ENCODE results near the gene HIVEP3.

Gene HIVEP3

GRCh38 chr1:41647221-41648135 lies 271.2 kb downstream of the HIVEP3 start:
- peaks cover 49 to 88% (median 78%) of the 10 kb centered on the region in 10 experiments for H3K4me1 ChIP-seq
- peak overlapping the region in 7 of 11 experiments; percentile 1 to 78 (median 29); a peak in 5 of 22 replicates for H3K4me2 ChIP-seq
- H3K36me3 ChIP-seq = peaks cover 0 to 25% (median 0%) of the 10 kb centered on the region in 11 experiments; a peak in 3 of 22 replicates
- no peak overlapping the region for H3K9ac ChIP-seq
- TF ChIP-seq Cebpa-rat (IDR thresholded peaks at IDR 0.05) = no peak
- H3K27me3 ChIP-seq = no peaks in the 10 kb centered on the region
- H3K4me3 ChIP-seq = no peak overlapping the region
- H3K27ac ChIP-seq = no peak overlapping the region
- peaks cover 0 to 70% (median 17%) of the 10 kb centered on the region in 11 experiments; a peak in 9 of 22 replicates for H4K20me1 ChIP-seq
- H3K9me3 ChIP-seq (replicated peaks in 1 of 11) = no peaks in the 10 kb centered on the region

- Histone ChIP-seq H4K20me1 (peaks cover 0 to 79% (median 26%) of the 10 kb centered on the region in 11 experiments; a peak in 9 of 22 replicates), H3K27me3 (no peaks in the 10 kb centered on the region), H3K9me3 (replicated peaks in 1 of 11) (no peaks in the 10 kb centered on the region), H3K27ac (no peak overlapping the region), H3K9ac (no peak overlapping the region), H3K36me3 (peaks cover 0 to 25% (median 0%) of the 10 kb centered on the region in 11 experiments; a peak in 3 of 22 replicates), H3K4me3 (no peak overlapping the region), H3K4me1 (peaks cover 45 to 91% (median 80%) of the 10 kb centered on the region in 10 experiments), H3K4me2 (peak overlapping the region; percentile 45 to 78 (median 63); a peak in 20 of 22 replicates)
- TF ChIP-seq Cebpa-rat (IDR thresholded peaks at IDR 0.05) = no peak
Observed at GRCh38 chr1:41646186-41646585, 272.5 kb downstream of the HIVEP3 start.

- Histone ChIP-seq H3K27me3 (no peaks in the 10 kb centered on the region), H4K20me1 (peaks cover 0 to 88% (median 29%) of the 10 kb centered on the region in 11 experiments; a peak in 9 of 22 replicates), H3K4me2 (peak overlapping the region; percentile 45 to 78 (median 63)), H3K4me1 (peaks cover 44 to 91% (median 79%) of the 10 kb centered on the region in 10 experiments), H3K9ac (peak overlapping the region in 1 of 11 experiments; percentile 18; a peak in 2 of 22 replicates), H3K4me3 (no peak overlapping the region), H3K9me3 (replicated peaks in 1 of 11) (no peaks in the 10 kb centered on the region), H3K36me3 (peaks cover 0 to 25% (median 0%) of the 10 kb centered on the region in 11 experiments; a peak in 3 of 22 replicates), H3K27ac (no peak overlapping the region)
- no peak for TF ChIP-seq Cebpa-rat (IDR thresholded peaks at IDR 0.05)
Observed at GRCh38 chr1:41645062-41645461, 273.7 kb downstream of the HIVEP3 start.

- no peak for TF ChIP-seq Cebpa-rat (IDR thresholded peaks at IDR 0.05)
- Histone ChIP-seq H3K9ac (no peak overlapping the region), H3K9me3 (replicated peaks in 1 of 11) (no peaks in the 10 kb centered on the region), H3K27me3 (no peaks in the 10 kb centered on the region), H3K4me3 (no peak overlapping the region), H3K4me2 (peak overlapping the region in 3 of 11 experiments; percentile 81 to 85 (median 85); a peak in 5 of 22 replicates), H3K4me1 (peaks cover 52 to 93% (median 83%) of the 10 kb centered on the region in 10 experiments), H4K20me1 (peaks cover 0 to 98% (median 32%) of the 10 kb centered on the region in 11 experiments; a peak in 10 of 22 replicates), H3K27ac (no peak overlapping the region), H3K36me3 (peaks cover 0 to 17% (median 0%) of the 10 kb centered on the region in 11 experiments; a peak in 2 of 22 replicates)
Observed at GRCh38 chr1:41642922-41643821, 275.6 kb downstream of the HIVEP3 start.

GRCh38 chr1:41641941-41642527 lies 276.7 kb downstream of the HIVEP3 start:
- Histone ChIP-seq H3K4me2 (peak overlapping the region; percentile 61 to 85 (median 72); a peak in 20 of 22 replicates), H3K27ac (no peak overlapping the region), H4K20me1 (peaks cover 0 to 93% (median 32%) of the 10 kb centered on the region in 11 experiments; a peak in 10 of 22 replicates), H3K4me3 (no peak overlapping the region), H3K9me3 (replicated peaks in 1 of 11) (no peaks in the 10 kb centered on the region), H3K36me3 (0 out of 22 replicates have a peak, but pooled peaks cover 0 to 8% (median 0%) of the 10 kb centered on the region in 11 experiments), H3K9ac (no peak overlapping the region), H3K4me1 (peaks cover 62 to 97% (median 87%) of the 10 kb centered on the region in 10 experiments), H3K27me3 (no peaks in the 10 kb centered on the region)
- TF ChIP-seq Cebpa-rat (IDR thresholded peaks at IDR 0.05) = no peak

GRCh38 chr1:41641475-41641814 lies 277.3 kb downstream of the HIVEP3 start:
- Histone ChIP-seq H3K4me1 (peaks cover 64 to 95% (median 85%) of the 10 kb centered on the region in 10 experiments), H3K36me3 (0 out of 22 replicates have a peak, but pooled peaks cover 0 to 7% (median 0%) of the 10 kb centered on the region in 11 experiments), H3K27ac (peak overlapping the region in 1 of 11 experiments; percentile 5; a peak in 1 of 22 replicates), H4K20me1 (peaks cover 0 to 92% (median 32%) of the 10 kb centered on the region in 11 experiments; a peak in 10 of 22 replicates), H3K9ac (peak overlapping the region in 1 of 11 experiments; percentile 17; a peak in 2 of 22 replicates), H3K9me3 (replicated peaks in 1 of 11) (no peaks in the 10 kb centered on the region), H3K27me3 (no peaks in the 10 kb centered on the region), H3K4me3 (0 out of 20 replicates have a peak overlapping the region, but pooled peaks of 2 of the 10 experiments have one; percentile 0 to 6), H3K4me2 (peak overlapping the region; percentile 61 to 85 (median 72))
- no peak for TF ChIP-seq Cebpa-rat (IDR thresholded peaks at IDR 0.05)

GRCh38 chr1:41640756-41641474 lies 277.8 kb downstream of the HIVEP3 start:
- peak overlapping the region; percentile 61 to 85 (median 72) for H3K4me2 ChIP-seq
- peaks cover 62 to 90% (median 80%) of the 10 kb centered on the region in 10 experiments for H3K4me1 ChIP-seq
- 0 out of 22 replicates have a peak, but pooled peaks cover 0 to 2% (median 0%) of the 10 kb centered on the region in 11 experiments for H3K36me3 ChIP-seq
- peak overlapping the region in 1 of 11 experiments; percentile 5; a peak in 2 of 22 replicates for H3K27ac ChIP-seq
- 0 out of 20 replicates have a peak overlapping the region, but pooled peaks of 2 of the 10 experiments have one; percentile 0 to 6 for H3K4me3 ChIP-seq
- no peak for TF ChIP-seq Cebpa-rat (IDR thresholded peaks at IDR 0.05)
- peaks cover 0 to 86% (median 31%) of the 10 kb centered on the region in 11 experiments; a peak in 10 of 22 replicates for H4K20me1 ChIP-seq
- H3K9me3 ChIP-seq (replicated peaks in 1 of 11) = no peaks in the 10 kb centered on the region
- H3K27me3 ChIP-seq = no peaks in the 10 kb centered on the region
- peak overlapping the region in 2 of 11 experiments; percentile 1 to 17; a peak in 2 of 22 replicates for H3K9ac ChIP-seq
